H9 (cell line): ENCODE data around the gene SH3TC2. TPM values are rescaled to one million over a fixed set of nuclear protein-coding genes. Genes with fewer than 3 reads are reported as not detected.

ENCODE experiments used
- DNase-seq: peaks from one replicate; pipeline ENCODE4 v3.0.0-alpha.2; 2017
- H2AFZ ChIP-seq: one replicate; pipeline ENCODE4 v1.6.1; 2013; ENCODE audit warnings: mild to moderate bottlenecking, low read length, control low read depth, moderate library complexity
- H2AK5ac ChIP-seq: 2 replicates; pipeline ENCODE4 v1.6.1; 2013; ENCODE audit warnings: low read length, control low read depth, mixed read lengths; ENCODE audit not compliant: insufficient read length
- H2BK120ac ChIP-seq: one replicate; pipeline ENCODE4 v1.6.1; 2013; ENCODE audit warnings: low read depth, mild to moderate bottlenecking, low read length, control low read depth, inconsistent platforms; ENCODE audit not compliant: poor library complexity, severe bottlenecking
- H2BK12ac ChIP-seq: 2 replicates; pipeline ENCODE4 v1.6.1; 2013; ENCODE audit warnings: low read length, control low read depth, mixed read lengths, low read depth; ENCODE audit not compliant: insufficient read length
- H2BK15ac ChIP-seq: 2 replicates; pipeline ENCODE4 v1.6.1; 2013; ENCODE audit warnings: low read depth, low read length, control low read depth
- H2BK20ac ChIP-seq: one replicate; pipeline ENCODE4 v1.6.1; 2013; ENCODE audit warnings: low read depth, mild to moderate bottlenecking, low read length, control low read depth, inconsistent platforms; ENCODE audit not compliant: poor library complexity, severe bottlenecking
- H2BK5ac ChIP-seq: 2 replicates; pipeline ENCODE4 v1.6.1; 2013; ENCODE audit warnings: low read length, control low read depth, mixed read lengths; ENCODE audit not compliant: insufficient read length
- H3K14ac ChIP-seq: 2 replicates; pipeline ENCODE4 v1.6.1; 2013; ENCODE audit warnings: low read length, control low read depth; ENCODE audit not compliant: insufficient read depth
- H3K18ac ChIP-seq: 2 replicates; pipeline ENCODE4 v1.6.1; 2013; ENCODE audit warnings: low read depth, mild to moderate bottlenecking, mixed read lengths, low read length, control low read depth; ENCODE audit not compliant: insufficient read length
- H3K23ac ChIP-seq: 2 replicates; pipeline ENCODE4 v1.6.1; 2013; ENCODE audit warnings: low read length, control low read depth, mixed read lengths, low read depth; ENCODE audit not compliant: insufficient read length
- H3K23me2 ChIP-seq: 2 replicates; pipeline ENCODE4 v1.6.1; 2013; ENCODE audit warnings: low read depth, mild to moderate bottlenecking, mixed read lengths, low read length, control low read depth; ENCODE audit not compliant: insufficient read length, poor library complexity, severe bottlenecking
- H3K27ac ChIP-seq: 2 replicates; pipeline ENCODE4 v1.5.1; 2013; ENCODE audit warnings: low read length, control low read depth, mixed read lengths, low read depth; ENCODE audit not compliant: insufficient read length
- H3K27me3 ChIP-seq: 2 replicates; pipeline ENCODE4 v1.6.1; 2013; ENCODE audit warnings: low read length, control low read depth, inconsistent platforms; ENCODE audit not compliant: insufficient read depth
- H3K4ac ChIP-seq: 2 replicates; pipeline ENCODE4 v1.6.1; 2013; ENCODE audit warnings: low read depth, mild to moderate bottlenecking, control low read depth, inconsistent platforms, low read length, moderate library complexity
- H3K4me1 ChIP-seq: 2 replicates; pipeline ENCODE4 v1.6.1; 2013; ENCODE audit warnings: low read length, control low read depth, inconsistent platforms; ENCODE audit not compliant: insufficient read depth
- H3K4me2 ChIP-seq: 2 replicates; pipeline ENCODE4 v1.6.1; 2013; ENCODE audit warnings: low read length, control low read depth, mixed read lengths; ENCODE audit not compliant: insufficient read length, insufficient read depth
- H3K56ac ChIP-seq: 2 replicates; pipeline ENCODE4 v1.6.1; 2013; ENCODE audit warnings: low read depth, mild to moderate bottlenecking, mixed read lengths, low read length, control low read depth; ENCODE audit not compliant: insufficient read length
- H3K79me1 ChIP-seq: 2 replicates; pipeline ENCODE4 v1.6.1; 2013; ENCODE audit warnings: low read depth, mild to moderate bottlenecking, moderate library complexity, low read length, control low read depth, inconsistent platforms; ENCODE audit not compliant: insufficient read depth, poor library complexity, severe bottlenecking
- H3K79me2 ChIP-seq: 2 replicates; pipeline ENCODE4 v1.6.1; 2013; ENCODE audit warnings: low read length, control low read depth, inconsistent platforms; ENCODE audit not compliant: insufficient read depth
- H3K9ac ChIP-seq: 2 replicates; pipeline ENCODE4 v1.6.1; 2013; ENCODE audit warnings: low read length, control low read depth, mixed read lengths; ENCODE audit not compliant: insufficient read length; ENCODE audit errors: extremely low read depth
- H3K9me3 ChIP-seq: one replicate; pipeline ENCODE4 v1.6.1; 2013; ENCODE audit warnings: low read depth, low read length, inconsistent platforms; ENCODE audit not compliant: control insufficient read depth
- H3T11ph ChIP-seq: one replicate; pipeline ENCODE4 v1.6.1; 2013; ENCODE audit warnings: mild to moderate bottlenecking, low read length, control low read depth, inconsistent platforms
- H4K20me1 ChIP-seq: one replicate; pipeline ENCODE4 v1.6.1; 2013; ENCODE audit not compliant: control insufficient read depth, insufficient read length, insufficient read depth
- H4K5ac ChIP-seq: 2 replicates; pipeline ENCODE4 v1.6.1; 2013; ENCODE audit warnings: low read depth, mild to moderate bottlenecking, mixed read lengths, low read length, control low read depth; ENCODE audit not compliant: insufficient read length
- H4K8ac ChIP-seq: replicated peaks from 2 replicates; pipeline ENCODE4 v1.6.1; 2013; ENCODE audit warnings: low read length, control low read depth, mixed read lengths, low read depth; ENCODE audit not compliant: insufficient read length
- H4K91ac ChIP-seq: 2 replicates; pipeline ENCODE4 v1.6.1; 2013; ENCODE audit warnings: low read depth, mild to moderate bottlenecking, moderate library complexity, mixed read lengths, low read length, control low read depth; ENCODE audit not compliant: insufficient read length
- H3K27ac Mint-ChIP-seq, 3 experiments: 2 replicates in 2 of 3; 3 replicates in 1 of 3; pipeline ENCODE4 v1.8.0; 2020 to 2021; ENCODE audit warnings: mixed read lengths in 3 of 3, mild to moderate bottlenecking in 1 of 3, moderate library complexity in 1 of 3
- H3K27me3 Mint-ChIP-seq: 2 replicates; pipeline ENCODE4 v1.8.0; 2021; ENCODE audit warnings: low read depth, mild to moderate bottlenecking, moderate library complexity, mixed read lengths
- H3K36me3 Mint-ChIP-seq, 3 experiments: 2 replicates in 2 of 3; 3 replicates in 1 of 3; pipeline ENCODE4 v1.8.0; 2020 to 2021; ENCODE audit warnings: low read depth in 3 of 3, mixed read lengths in 3 of 3; ENCODE audit not compliant: insufficient read depth in 1 of 3
- H3K4me1 Mint-ChIP-seq, 2 experiments: 2 replicates each; pipeline ENCODE4 v1.8.0; 2020; ENCODE audit warnings: mixed read lengths in 2 of 2
- H3K4me3 Mint-ChIP-seq, 2 experiments: 2 replicates in 1 of 2; 3 replicates in 1 of 2; pipeline ENCODE4 v1.8.0; 2020 to 2021; ENCODE audit warnings: mild to moderate bottlenecking in 2 of 2, mixed read lengths in 2 of 2, moderate library complexity in 1 of 2
- H3K9me3 Mint-ChIP-seq, 2 experiments: 2 replicates in 1 of 2; 3 replicates in 1 of 2; pipeline ENCODE4 v1.8.0; 2020; ENCODE audit warnings: mild to moderate bottlenecking in 2 of 2, mixed read lengths in 2 of 2, moderate library complexity in 1 of 2
- CTCF ChIP-seq: fragments of 200-600 bp; sonication (generic); conservative IDR thresholded peaks from 3 replicates; pipeline ENCODE4 v1.8.0; 2021; ENCODE audit warnings: antibody characterized with exemption, mild to moderate bottlenecking
- WGBS: extraction: QIAGEN DNeasy Blood & Tissue Kit; methylation state at CpG from one replicate; pipeline ENCODE4 v1.1.7; 2013; ENCODE audit warnings: missing lambda C conversion rate, low lambda C conversion rate, mixed read lengths; ENCODE audit not compliant: insufficient read length; ENCODE audit errors: extremely low coverage; 5-methylcytosine and 5-hydroxymethylcytosine counted together
- total RNA-seq: library from RNA; stranded (reverse); gene quantifications from 2 replicates; pipeline ENCODE4 v1.2.1, GENCODE V29; 2021

SH3TC2 gene
- total RNA-seq, 1 experiment from 2014 or later, result not detected

GRCh38 chr5:149018909-149019443 is 43.9 kb downstream of the SH3TC2 start:
- no peak for TF ChIP-seq CTCF
- H3K4me1 Mint-ChIP-seq, result peaks cover 10 to 13% of the 10 kb centered on the region in 2 experiments
- H3K4me3 Mint-ChIP-seq, result no peak overlapping the region
- Histone ChIP-seq H2BK20ac (no peak overlapping the region), H3K9me3 (no peaks in the 10 kb centered on the region), H2AK5ac (no peak overlapping the region), H3K4me2 (no peak overlapping the region), H3K79me2 (no peaks in the 10 kb centered on the region), H3K4ac (no peak overlapping the region), H3T11ph (no peak overlapping the region), H3K23ac (no peak overlapping the region), H2BK5ac (no peak overlapping the region), H4K91ac (no peak overlapping the region), H3K56ac (no peak overlapping the region), H3K23me2 (no peaks in the 10 kb centered on the region), H4K5ac (no peak overlapping the region), H2BK15ac (no peak overlapping the region), H2BK12ac (no peak overlapping the region), H4K8ac (no peak overlapping the region), H4K20me1 (no peaks in the 10 kb centered on the region), H2BK120ac (no peak overlapping the region), H3K18ac (no peak overlapping the region), H2AFZ (no peak overlapping the region), H3K14ac (no peak overlapping the region), H3K4me1 (no peaks in the 10 kb centered on the region), H3K27me3 (no peaks in the 10 kb centered on the region), H3K79me1 (no peaks in the 10 kb centered on the region), H3K9ac (no peak overlapping the region), H3K27ac (no peak overlapping the region)
- WGBS, result no CpG with 5 or more reads among the region's 2 CpGs
- no peak overlapping the region for H3K27ac Mint-ChIP-seq
- H3K36me3 Mint-ChIP-seq, result no peaks in the 10 kb centered on the region
- no peaks in the 10 kb centered on the region; the same call in 1 of the 2 replicates for H3K27me3 Mint-ChIP-seq
- DNase-seq, result no peak
- H3K9me3 Mint-ChIP-seq, result peaks cover 0 to 3% of the 10 kb centered on the region in 2 experiments; a peak in 3 of 5 replicates
